BE2C (cell line): ENCODE results near the gene CRPPA.
A peak's percentile ranks its signal among the peaks of the same experiment; 100 is the strongest.

Experiments
- DNase-seq: peaks from one replicate; pipeline ENCODE4 v3.0.0-alpha.2; 2020
- H3K27me3 ChIP-seq: fragments of 250-450 bp; sonication (Bioruptor Pico); 2 replicates; pipeline ENCODE4 v1.5.1; 2020; ENCODE audit warnings: mild to moderate bottlenecking
- H3K36me3 ChIP-seq: fragments of 250-450 bp; sonication (Bioruptor Pico); 2 replicates; pipeline ENCODE4 v1.5.1; 2020; ENCODE audit warnings: mild to moderate bottlenecking
- H3K4me1 ChIP-seq: fragments of 250-450 bp; sonication (Bioruptor Pico); 2 replicates; pipeline ENCODE4 v1.5.1; 2020
- H3K4me3 ChIP-seq: 2 replicates; pipeline ENCODE4 v1.5.1; 2011; ENCODE audit warnings: low read depth, low read length
- H3K9me3 ChIP-seq: fragments of 250-450 bp; sonication (Bioruptor Pico); 2 replicates; pipeline ENCODE4 v1.5.1; 2020
- TF ChIP-seq, protein P1 (sequence below): IDR thresholded peaks from 2 replicates; pipeline ENCODE4 v1.5.1; 2012; ENCODE audit warnings: mild to moderate bottlenecking, low read depth, low read length

The CRPPA gene

DNA sequence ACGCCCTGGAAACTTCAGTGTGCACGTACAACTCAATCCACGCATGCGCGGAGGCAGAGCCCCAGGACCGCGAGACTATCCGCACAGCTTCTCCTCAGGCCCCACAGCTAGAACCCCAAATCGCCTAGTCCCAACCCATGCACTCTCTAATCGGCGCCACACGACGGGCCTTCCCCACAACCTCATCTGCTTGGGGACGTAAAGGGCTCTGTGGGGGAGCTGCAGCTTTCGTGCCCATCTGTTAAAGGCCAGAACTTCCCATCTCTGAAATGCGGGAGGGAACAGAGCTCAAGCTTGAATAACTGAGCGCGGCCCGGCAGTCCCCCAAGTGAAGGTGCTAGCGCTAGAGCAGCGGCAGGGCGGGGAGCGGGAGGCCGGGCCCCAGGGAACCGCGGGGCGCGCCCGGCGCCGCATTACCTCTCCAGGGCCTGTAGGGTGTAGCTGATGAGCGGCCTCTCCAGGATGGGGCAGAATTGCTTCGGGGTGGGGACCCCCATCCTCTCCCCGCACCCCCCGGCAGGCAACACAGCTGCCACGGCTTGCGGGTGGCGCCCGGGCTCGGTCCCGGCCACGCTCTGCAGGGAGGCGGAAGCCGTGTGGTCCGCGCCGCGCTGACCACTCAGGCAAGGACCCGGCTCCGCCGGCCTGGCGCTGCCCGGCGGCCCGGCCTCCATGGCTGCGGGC, 547 bp downstream of the CRPPA start:
- Histone ChIP-seq H3K27me3 (no peaks in the 10 kb centered on the region), H3K9me3 (no peaks in the 10 kb centered on the region), H3K4me3 (peak overlapping the region; percentile 64), H3K4me1 (no peaks in the 10 kb centered on the region; the same call in 1 of the 2 replicates), H3K36me3 (no peaks in the 10 kb centered on the region)
- DNase-seq, result peak; percentile 85
- TF ChIP-seq, protein P1, sequence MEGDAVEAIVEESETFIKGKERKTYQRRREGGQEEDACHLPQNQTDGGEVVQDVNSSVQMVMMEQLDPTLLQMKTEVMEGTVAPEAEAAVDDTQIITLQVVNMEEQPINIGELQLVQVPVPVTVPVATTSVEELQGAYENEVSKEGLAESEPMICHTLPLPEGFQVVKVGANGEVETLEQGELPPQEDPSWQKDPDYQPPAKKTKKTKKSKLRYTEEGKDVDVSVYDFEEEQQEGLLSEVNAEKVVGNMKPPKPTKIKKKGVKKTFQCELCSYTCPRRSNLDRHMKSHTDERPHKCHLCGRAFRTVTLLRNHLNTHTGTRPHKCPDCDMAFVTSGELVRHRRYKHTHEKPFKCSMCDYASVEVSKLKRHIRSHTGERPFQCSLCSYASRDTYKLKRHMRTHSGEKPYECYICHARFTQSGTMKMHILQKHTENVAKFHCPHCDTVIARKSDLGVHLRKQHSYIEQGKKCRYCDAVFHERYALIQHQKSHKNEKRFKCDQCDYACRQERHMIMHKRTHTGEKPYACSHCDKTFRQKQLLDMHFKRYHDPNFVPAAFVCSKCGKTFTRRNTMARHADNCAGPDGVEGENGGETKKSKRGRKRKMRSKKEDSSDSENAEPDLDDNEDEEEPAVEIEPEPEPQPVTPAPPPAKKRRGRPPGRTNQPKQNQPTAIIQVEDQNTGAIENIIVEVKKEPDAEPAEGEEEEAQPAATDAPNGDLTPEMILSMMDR, result no peak

DNA sequence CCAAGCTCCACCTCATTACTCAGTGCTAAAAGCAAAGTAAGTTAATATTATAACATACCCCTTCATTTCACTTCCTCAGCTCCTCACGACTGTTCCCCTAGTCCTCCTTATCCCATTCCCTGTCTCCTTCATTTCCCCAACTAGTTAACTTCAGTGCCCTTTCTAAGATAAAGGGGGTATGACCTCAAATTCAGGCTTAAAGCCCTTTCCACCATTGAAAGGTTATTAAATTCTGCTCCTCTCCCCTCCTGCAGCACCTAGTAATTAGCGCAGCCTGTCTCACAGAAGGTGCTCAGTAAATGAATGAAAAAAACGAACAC, 1.0 kb downstream of the CRPPA start:
- Histone ChIP-seq H3K4me1 (no peaks in the 10 kb centered on the region; the same call in 1 of the 2 replicates), H3K36me3 (no peaks in the 10 kb centered on the region), H3K4me3 (peak overlapping the region; percentile 64), H3K27me3 (no peaks in the 10 kb centered on the region), H3K9me3 (no peaks in the 10 kb centered on the region)
- DNase-seq, result no peak
- TF ChIP-seq, protein P1, result no peak

DNA sequence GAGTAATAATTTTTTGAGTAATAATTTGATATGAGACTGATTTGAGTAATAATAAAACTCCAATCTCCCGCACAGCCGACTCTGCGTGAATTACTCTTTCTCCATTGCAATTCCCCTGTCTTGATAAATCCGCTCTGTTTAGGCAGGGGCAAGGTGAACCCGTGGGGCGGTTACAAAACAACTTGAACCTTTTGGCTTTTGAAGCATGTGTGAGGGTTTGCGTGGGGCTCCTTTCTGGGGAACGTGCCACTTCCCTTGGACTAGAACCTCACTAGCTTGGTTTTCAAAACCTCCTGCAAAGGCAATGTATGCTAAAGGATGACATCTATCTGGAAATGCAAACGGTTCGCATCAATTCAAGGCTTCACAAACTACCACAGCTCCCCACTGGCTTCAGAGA, 1.5 kb downstream of the CRPPA start:
- peak overlapping the region; percentile 64 for H3K4me3 ChIP-seq

DNA sequence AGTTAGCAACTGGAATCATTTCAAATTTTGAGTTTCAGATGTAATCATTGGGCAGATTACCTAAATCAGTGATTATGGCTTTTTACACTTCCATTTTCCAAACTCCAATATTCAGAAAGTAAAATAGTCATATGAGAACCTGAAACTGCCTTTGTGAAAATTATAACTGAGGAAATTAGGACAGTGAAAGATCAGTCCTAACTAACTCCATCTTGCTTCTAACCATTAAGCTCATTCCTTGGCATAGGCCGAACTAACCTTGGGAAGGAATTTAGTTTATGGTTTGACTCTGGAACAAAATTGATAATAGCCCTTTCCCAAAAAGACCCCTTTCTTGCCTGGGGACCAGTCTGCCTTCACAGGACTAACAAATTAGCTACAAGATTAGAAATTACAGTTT, 2.2 kb downstream of the CRPPA start:
- no peaks in the 10 kb centered on the region for H3K27me3 ChIP-seq
- H3K4me3 ChIP-seq, result no peak overlapping the region
- H3K36me3 ChIP-seq, result no peaks in the 10 kb centered on the region
- no peak for DNase-seq
- no peaks in the 10 kb centered on the region for H3K9me3 ChIP-seq
- H3K4me1 ChIP-seq, result no peaks in the 10 kb centered on the region; the same call in 1 of the 2 replicates
- TF ChIP-seq, protein P1, result no peak

More for the DNA sequence above, 1.5 kb downstream of the CRPPA start:
- Histone ChIP-seq H3K4me1 (no peaks in the 10 kb centered on the region; the same call in 1 of the 2 replicates), H3K9me3 (no peaks in the 10 kb centered on the region), H3K36me3 (no peaks in the 10 kb centered on the region), H3K27me3 (no peaks in the 10 kb centered on the region)
- no peak for DNase-seq
- TF ChIP-seq, protein P1, result no peak

DNA sequence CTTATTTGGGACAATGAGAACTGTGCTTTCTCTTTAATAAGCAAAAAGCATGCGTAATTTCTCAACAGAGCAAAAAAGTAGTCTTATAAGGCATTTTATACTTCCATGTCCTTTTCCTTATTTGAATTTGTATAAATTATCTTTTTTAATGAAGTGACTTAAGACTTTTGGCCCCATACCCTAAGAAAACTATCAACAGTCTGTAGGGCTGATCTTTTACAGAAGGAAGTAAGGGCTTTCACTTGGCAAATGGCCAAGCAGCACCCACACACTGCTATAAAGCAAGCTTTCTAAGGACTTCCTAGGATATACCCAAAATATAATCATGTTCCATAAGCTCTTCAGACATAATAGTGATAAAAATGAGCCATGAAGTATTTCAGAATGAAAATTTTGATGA, 3.4 kb downstream of the CRPPA start:
- no peaks in the 10 kb centered on the region for H3K27me3 ChIP-seq
- H3K4me3 ChIP-seq, result no peak overlapping the region
- no peaks in the 10 kb centered on the region for H3K36me3 ChIP-seq
- H3K9me3 ChIP-seq, result no peaks in the 10 kb centered on the region
- no peaks in the 10 kb centered on the region; the same call in 1 of the 2 replicates for H3K4me1 ChIP-seq
- DNase-seq, result no peak
- TF ChIP-seq, protein P1, result no peak
